ENCODE results near the gene SMG7.

DNA sequence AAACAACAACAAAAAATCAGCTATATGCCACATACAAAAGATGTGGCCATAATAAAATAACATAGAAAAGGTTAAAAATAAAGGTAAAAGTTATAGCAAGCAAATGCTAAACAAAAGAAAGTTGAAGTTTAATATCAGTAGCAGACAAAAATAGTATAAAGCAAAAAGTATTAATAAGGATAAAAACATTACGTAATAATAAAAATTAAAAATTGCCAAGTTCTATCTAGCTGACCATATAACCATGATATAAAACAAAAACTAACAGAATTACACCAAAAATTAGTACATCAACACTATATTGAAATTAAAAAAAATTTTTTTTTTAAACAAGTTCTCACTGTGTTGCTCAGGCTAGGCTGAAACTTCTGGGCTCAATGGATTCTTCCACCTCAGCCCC lies 15.5 kb upstream of the SMG7 start:
- TF ChIP-seq, protein P1, sequence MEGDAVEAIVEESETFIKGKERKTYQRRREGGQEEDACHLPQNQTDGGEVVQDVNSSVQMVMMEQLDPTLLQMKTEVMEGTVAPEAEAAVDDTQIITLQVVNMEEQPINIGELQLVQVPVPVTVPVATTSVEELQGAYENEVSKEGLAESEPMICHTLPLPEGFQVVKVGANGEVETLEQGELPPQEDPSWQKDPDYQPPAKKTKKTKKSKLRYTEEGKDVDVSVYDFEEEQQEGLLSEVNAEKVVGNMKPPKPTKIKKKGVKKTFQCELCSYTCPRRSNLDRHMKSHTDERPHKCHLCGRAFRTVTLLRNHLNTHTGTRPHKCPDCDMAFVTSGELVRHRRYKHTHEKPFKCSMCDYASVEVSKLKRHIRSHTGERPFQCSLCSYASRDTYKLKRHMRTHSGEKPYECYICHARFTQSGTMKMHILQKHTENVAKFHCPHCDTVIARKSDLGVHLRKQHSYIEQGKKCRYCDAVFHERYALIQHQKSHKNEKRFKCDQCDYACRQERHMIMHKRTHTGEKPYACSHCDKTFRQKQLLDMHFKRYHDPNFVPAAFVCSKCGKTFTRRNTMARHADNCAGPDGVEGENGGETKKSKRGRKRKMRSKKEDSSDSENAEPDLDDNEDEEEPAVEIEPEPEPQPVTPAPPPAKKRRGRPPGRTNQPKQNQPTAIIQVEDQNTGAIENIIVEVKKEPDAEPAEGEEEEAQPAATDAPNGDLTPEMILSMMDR (IDR thresholded peaks at IDR 0.05) = no peak
- no peak for TF ChIP-seq POLR2A (IDR thresholded peaks at IDR 0.05)
